Activated CD4-positive, CD25-positive, alpha-beta regulatory T cell (primary cell): ENCODE measurements around the gene CCDC192.
"Not testable (repeated sequence)": the region's sequence is repeated elsewhere in the genome, so short reads cannot be mapped to it uniquely, and the experiment has no call there.

ENCODE experiments used
- DNase-seq, 4 experiments: peaks; one replicate each; lab custom pipeline; 2025; lab: John Stamatoyannopoulos, UW

The CCDC192 gene

GRCh38 chr5:127766676-127767335 lies 63.6 kb downstream of the CCDC192 start:
- no peak for DNase-seq

GRCh38 chr5:127769386-127769785 lies 66.2 kb downstream of the CCDC192 start:
- no peak for DNase-seq

- no peak for DNase-seq
These were observed 67.1 kb downstream of the CCDC192 start for GRCh38 chr5:127770272-127770671.

- DNase-seq: no peak
These were observed 69.3 kb downstream of the CCDC192 start for GRCh38 chr5:127772531-127772930.

- DNase-seq: no peak
These were observed 71.0 kb downstream of the CCDC192 start for GRCh38 chr5:127774221-127774620.

GRCh38 chr5:127776477-127776876 lies 73.3 kb downstream of the CCDC192 start:
- no peak for DNase-seq

GRCh38 chr5:127777957-127778356 lies 74.8 kb downstream of the CCDC192 start:
- no peak for DNase-seq

- not testable (repeated sequence) for DNase-seq
These were observed 79.3 kb downstream of the CCDC192 start for GRCh38 chr5:127782450-127782849.

- no peak for DNase-seq
These were observed 82.1 kb downstream of the CCDC192 start for GRCh38 chr5:127785098-127785927.

- DNase-seq: no peak
These were observed 88.2 kb downstream of the CCDC192 start for GRCh38 chr5:127791439-127791838.

GRCh38 chr5:127791908-127792307 lies 88.7 kb downstream of the CCDC192 start:
- DNase-seq: not testable (repeated sequence)

GRCh38 chr5:127793052-127793451 lies 89.9 kb downstream of the CCDC192 start:
- DNase-seq: no peak

- no peak for DNase-seq
These were observed 90.7 kb downstream of the CCDC192 start for GRCh38 chr5:127793879-127794278.

- no peak for DNase-seq
These were observed 93.0 kb downstream of the CCDC192 start for GRCh38 chr5:127796211-127796610.

GRCh38 chr5:127799293-127799905 lies 96.2 kb downstream of the CCDC192 start:
- DNase-seq: no peak

- no peak for DNase-seq
These were observed 98.7 kb downstream of the CCDC192 start for GRCh38 chr5:127801751-127802476.

- no peak for DNase-seq
These were observed 99.3 kb downstream of the CCDC192 start for GRCh38 chr5:127802477-127802865.

- no peak for DNase-seq
These were observed 101.8 kb downstream of the CCDC192 start for GRCh38 chr5:127804886-127805426.

GRCh38 chr5:127805448-127805847 lies 102.3 kb downstream of the CCDC192 start:
- no peak for DNase-seq

GRCh38 chr5:127806776-127807175 lies 103.6 kb downstream of the CCDC192 start:
- no peak for DNase-seq

GRCh38 chr5:127809533-127809932 lies 106.3 kb downstream of the CCDC192 start:
- no peak for DNase-seq

- no peak for DNase-seq
These were observed 106.8 kb downstream of the CCDC192 start for GRCh38 chr5:127810017-127810416.
